GM18867 (cell line): ENCODE measurements around the gene SEPTIN3.

Source experiments
- ATAC-seq: cut with Tn5 transposase; IDR thresholded peaks from one replicate; pipeline ENCODE4 v1.9.1; 2021; ENCODE audit warnings: mild to moderate bottlenecking, moderate library complexity; ENCODE audit not compliant: unreplicated experiment

The SEPTIN3 gene

GRCh38 chr22:42010778-42011177, 41.5 kb downstream of the SEPTIN3 start:
- ATAC-seq: no peak

DNA sequence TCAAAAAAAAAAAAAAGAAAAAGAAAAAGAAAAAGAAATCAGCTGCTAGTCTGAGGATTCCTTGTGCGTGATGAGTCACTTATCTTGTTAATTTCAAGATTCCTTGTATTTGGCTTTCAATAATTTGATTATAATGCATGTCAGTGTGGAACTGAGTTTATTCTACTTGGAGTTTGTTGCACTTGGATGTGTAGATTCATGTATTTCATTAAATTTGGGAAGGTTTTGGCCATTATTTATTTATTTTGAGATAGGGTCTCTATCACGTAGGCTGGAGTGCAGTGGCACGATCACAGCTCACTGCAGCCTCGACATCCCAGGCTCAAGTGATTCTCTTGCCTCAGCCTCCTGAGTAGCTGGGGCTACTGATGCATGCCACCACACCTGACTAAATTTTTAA, 44.1 kb downstream of the SEPTIN3 start:
- ATAC-seq: no peak

DNA sequence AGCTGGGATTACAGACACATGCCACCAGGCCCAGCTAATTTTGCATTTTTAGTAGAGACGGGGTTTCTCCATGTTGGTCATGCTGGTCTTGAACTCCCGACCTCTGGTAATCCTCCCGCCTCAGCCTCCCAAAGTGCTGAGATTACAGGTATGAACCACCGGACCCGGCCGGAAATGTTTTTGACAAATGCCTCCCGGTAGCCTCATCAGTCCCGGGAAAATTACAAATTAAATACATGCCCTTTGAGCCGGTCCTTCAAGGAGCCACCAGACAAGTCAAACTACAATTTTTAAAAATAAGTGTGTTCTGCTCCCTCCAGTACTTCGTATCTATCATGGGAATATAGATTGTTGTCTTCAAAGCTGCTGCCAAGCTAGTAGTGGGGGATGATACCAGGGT, 46.9 kb downstream of the SEPTIN3 start:
- ATAC-seq: no peak

DNA sequence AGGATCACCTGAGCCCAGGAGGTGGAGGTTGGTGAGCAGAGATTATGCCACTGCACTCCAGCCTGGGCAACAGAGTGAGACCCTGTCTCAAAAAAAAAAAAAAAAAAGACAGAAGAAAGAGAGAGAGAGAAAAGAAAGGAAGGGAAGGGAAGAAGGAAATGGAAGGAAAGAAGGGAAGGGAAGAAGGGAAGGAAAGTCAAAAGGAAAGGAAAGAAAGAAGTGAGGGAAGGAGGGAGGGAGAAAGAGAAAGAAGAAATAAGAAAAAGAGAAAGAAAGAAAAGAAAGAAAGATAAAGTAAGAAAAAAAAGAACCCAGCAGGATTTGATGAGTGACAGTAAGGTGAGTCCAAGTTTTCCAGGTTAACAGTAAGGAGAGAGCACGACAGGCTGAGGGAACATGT, 49.0 kb downstream of the SEPTIN3 start:
- no peak for ATAC-seq
